Sigmoid colon (tissue), 7 donors: ENCODE measurements around the gene JMJD4. TPM values are rescaled to one million over a fixed set of nuclear protein-coding genes. Genes with fewer than 3 reads are reported as not detected.

Experiments used
- DNase-seq: peaks from one replicate; pipeline ENCODE4 v3.0.0-alpha.2; 2019
- H3K27ac ChIP-seq, 4 donors: fragments of 200-600 bp; sonication (generic); one replicate each; pipeline ENCODE4 v1.5.1; 2016 to 2019; ENCODE audit warnings: mild to moderate bottlenecking in 1 of 4
- H3K27me3 ChIP-seq, 3 donors: fragments of 200-600 bp; sonication (generic); one replicate each; pipeline ENCODE4 v1.5.1; 2019; ENCODE audit warnings: mild to moderate bottlenecking in 1 of 3
- H3K36me3 ChIP-seq, 4 donors: fragments of 200-600 bp; sonication (generic); one replicate each; pipeline ENCODE4 v1.5.1; 2016 to 2019
- H3K4me1 ChIP-seq, 4 donors: fragments of 200-600 bp; sonication (generic); one replicate each; pipeline ENCODE4 v1.5.1; 2017 to 2019
- H3K4me3 ChIP-seq, 4 donors: fragments of 200-600 bp; sonication (generic); one replicate each; pipeline ENCODE4 v1.5.1; 2017 to 2019; ENCODE audit warnings: mild to moderate bottlenecking in 2 of 4, moderate library complexity in 1 of 4
- H3K9me3 ChIP-seq, 4 donors: fragments of 200-600 bp in 3 of 4; sonication (generic) in 3 of 4; one replicate each; pipeline versions ENCODE4 v1.5.1 to v1.6.1; 2013 to 2019
- EP300 ChIP-seq, 4 donors: sonication (generic); formaldehyde crosslinking; IDR thresholded peaks; one replicate each; pipeline ENCODE4 v1.6.1; 2017; ENCODE audit warnings: antibody characterized with exemption in 4 of 4
- POLR2A ChIP-seq, 2 donors: fragments of 450-650 bp; IDR thresholded peaks; one replicate each; pipeline ENCODE4 v1.6.1; 2016; ENCODE audit warnings: antibody characterized with exemption in 2 of 2, mild to moderate bottlenecking in 2 of 2, moderate library complexity in 2 of 2
- POLR2AphosphoS5 ChIP-seq, 4 donors: sonication (generic); formaldehyde crosslinking; IDR thresholded peaks; one replicate each; pipeline ENCODE4 v1.6.1; 2017; ENCODE audit warnings: antibody characterized with exemption in 4 of 4
- WGBS, 2 donors: extraction: QIAGEN DNeasy Blood & Tissue Kit; methylation state at CpG; one replicate each; pipeline ENCODE4 v1.1.7; 2013; 5-methylcytosine and 5-hydroxymethylcytosine counted together
- intact Hi-C: fragments of 100-400 bp; cut with DNase I; formaldehyde crosslinking; loops from one replicate; pipeline ENCODE4 v1.15.1; 2023
- polyA plus RNA-seq, 3 donors: library from polyadenylated mRNA; stranded (reverse); fragments of 200-250 nt; gene quantifications; one replicate each; pipeline ENCODE4 v1.2.3, GENCODE V29; 2013
- total RNA-seq, 4 donors: library from RNA; depleted of rRNA; stranded (reverse); fragments of >200 nt; gene quantifications; one replicate each; pipeline ENCODE4 v1.1.0, GENCODE V29; 2016
- TF ChIP-seq, protein P1 (sequence below), 4 experiments: fragments of 450-650 bp in 3 of 4; fragments of 200-600 bp in 1 of 4; IDR thresholded peaks; one replicate each; pipeline ENCODE4 v1.5.1; 2016 to 2019; ENCODE audit warnings: antibody characterized with exemption in 4 of 4, mild to moderate bottlenecking in 3 of 4, moderate library complexity in 2 of 4
- donor health status: healthy with polysubstance abuse.
- donor health status: Bipolar disorder and iron deficiency.
- donor health status: healthy.

Gene JMJD4
- total and polyA plus RNA-seq, 7 donors = 7.8 to 20.5 (median 13.8) TPM

DNA sequence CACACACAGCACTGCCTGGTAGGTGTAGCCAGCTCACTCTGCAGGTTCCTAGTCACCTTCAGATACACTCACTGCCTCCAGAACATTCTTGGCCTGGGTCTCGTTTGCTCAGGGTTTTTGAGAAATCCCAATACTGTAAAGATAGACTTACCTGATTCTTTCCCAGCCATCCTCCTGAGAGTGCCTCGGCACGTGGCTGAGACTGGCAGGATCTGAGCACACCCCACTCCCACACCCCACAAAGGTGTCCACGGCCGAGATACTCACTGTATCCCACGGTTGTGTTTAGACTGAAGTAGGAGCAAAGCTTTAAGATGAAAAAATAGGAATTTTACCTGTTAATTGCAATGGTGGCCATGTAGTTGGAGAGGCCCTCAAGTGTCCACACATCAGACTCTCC, 33.5 kb upstream of the JMJD4 start:
- H3K4me1 ChIP-seq = peaks cover 0 to 12% (median 7%) of the 10 kb centered on the region in 4 donors
- H3K36me3 ChIP-seq = peaks cover 12 to 34% (median 14%) of the 10 kb centered on the region in 4 donors
- no peak overlapping the region for H3K27ac ChIP-seq
- no peak overlapping the region for H3K4me3 ChIP-seq
- H3K9me3 ChIP-seq = no peaks in the 10 kb centered on the region
- TF ChIP-seq POLR2AphosphoS5 (IDR thresholded peaks at IDR 0.05) (no peak), EP300 (IDR thresholded peaks at IDR 0.05) (no peak), POLR2A (IDR thresholded peaks at IDR 0.05) (no peak)
- TF ChIP-seq, protein P1, sequence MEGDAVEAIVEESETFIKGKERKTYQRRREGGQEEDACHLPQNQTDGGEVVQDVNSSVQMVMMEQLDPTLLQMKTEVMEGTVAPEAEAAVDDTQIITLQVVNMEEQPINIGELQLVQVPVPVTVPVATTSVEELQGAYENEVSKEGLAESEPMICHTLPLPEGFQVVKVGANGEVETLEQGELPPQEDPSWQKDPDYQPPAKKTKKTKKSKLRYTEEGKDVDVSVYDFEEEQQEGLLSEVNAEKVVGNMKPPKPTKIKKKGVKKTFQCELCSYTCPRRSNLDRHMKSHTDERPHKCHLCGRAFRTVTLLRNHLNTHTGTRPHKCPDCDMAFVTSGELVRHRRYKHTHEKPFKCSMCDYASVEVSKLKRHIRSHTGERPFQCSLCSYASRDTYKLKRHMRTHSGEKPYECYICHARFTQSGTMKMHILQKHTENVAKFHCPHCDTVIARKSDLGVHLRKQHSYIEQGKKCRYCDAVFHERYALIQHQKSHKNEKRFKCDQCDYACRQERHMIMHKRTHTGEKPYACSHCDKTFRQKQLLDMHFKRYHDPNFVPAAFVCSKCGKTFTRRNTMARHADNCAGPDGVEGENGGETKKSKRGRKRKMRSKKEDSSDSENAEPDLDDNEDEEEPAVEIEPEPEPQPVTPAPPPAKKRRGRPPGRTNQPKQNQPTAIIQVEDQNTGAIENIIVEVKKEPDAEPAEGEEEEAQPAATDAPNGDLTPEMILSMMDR (IDR thresholded peaks at IDR 0.05) = no peak
- no peaks in the 10 kb centered on the region for H3K27me3 ChIP-seq
- 87 to 93% methylated on average over 6 of the region's 6 CpGs for WGBS, 2 donors
- intact Hi-C loops = no loop called here
- DNase-seq = no peak

DNA sequence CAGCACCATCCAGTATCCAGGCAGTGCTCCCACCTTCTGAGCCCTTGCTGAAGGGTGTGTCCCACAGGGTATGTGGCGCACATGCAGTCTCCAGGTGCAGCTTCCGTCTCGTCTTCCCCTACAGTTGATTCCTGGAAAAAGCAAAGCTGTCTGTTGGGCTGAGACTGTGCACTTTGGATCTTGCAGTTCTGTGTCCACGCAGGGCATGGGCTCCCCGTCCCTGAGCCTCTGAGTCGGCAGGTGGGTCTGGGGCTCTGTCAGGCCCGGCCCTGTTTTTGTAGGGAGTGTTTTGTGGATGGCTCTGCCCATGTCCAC, 33.0 kb upstream of the JMJD4 start:
- intact Hi-C loops = no loop called here

GRCh38 chr1:227767401-227768124, 32.5 kb upstream of the JMJD4 start:
- TF ChIP-seq POLR2A (IDR thresholded peaks at IDR 0.05) = no peak
- no peak for TF ChIP-seq EP300 (IDR thresholded peaks at IDR 0.05)
- TF ChIP-seq POLR2AphosphoS5 (IDR thresholded peaks at IDR 0.05) = no peak
- TF ChIP-seq, protein P1 (IDR thresholded peaks at IDR 0.05) = no peak
- no peak overlapping the region for H3K4me3 ChIP-seq
- WGBS, 2 donors = 84 to 91% methylated on average over 6 of the region's 6 CpGs
- peaks cover 0 to 22% (median 18%) of the 10 kb centered on the region in 4 donors for H3K4me1 ChIP-seq
- H3K36me3 ChIP-seq = peaks cover 12 to 34% (median 14%) of the 10 kb centered on the region in 4 donors
- H3K9me3 ChIP-seq = no peaks in the 10 kb centered on the region
- intact Hi-C loops = no loop called here
- DNase-seq = no peak
- H3K27me3 ChIP-seq = no peaks in the 10 kb centered on the region
- H3K27ac ChIP-seq = no peak overlapping the region

More for the DNA sequence above, 33.0 kb upstream of the JMJD4 start:
- WGBS, 2 donors = 76 to 82% methylated on average over 7 of the region's 7 CpGs
- Histone ChIP-seq H3K27me3 (no peaks in the 10 kb centered on the region), H3K27ac (no peak overlapping the region), H3K4me3 (no peak overlapping the region), H3K9me3 (no peaks in the 10 kb centered on the region), H3K4me1 (peaks cover 0 to 17% (median 13%) of the 10 kb centered on the region in 4 donors), H3K36me3 (peaks cover 12 to 34% (median 14%) of the 10 kb centered on the region in 4 donors)
- DNase-seq = no peak
- no peak for TF ChIP-seq POLR2AphosphoS5 (IDR thresholded peaks at IDR 0.05)
- no peak for TF ChIP-seq EP300 (IDR thresholded peaks at IDR 0.05)
- TF ChIP-seq POLR2A (IDR thresholded peaks at IDR 0.05) = no peak
- TF ChIP-seq, protein P1 (IDR thresholded peaks at IDR 0.05) = no peak

DNA sequence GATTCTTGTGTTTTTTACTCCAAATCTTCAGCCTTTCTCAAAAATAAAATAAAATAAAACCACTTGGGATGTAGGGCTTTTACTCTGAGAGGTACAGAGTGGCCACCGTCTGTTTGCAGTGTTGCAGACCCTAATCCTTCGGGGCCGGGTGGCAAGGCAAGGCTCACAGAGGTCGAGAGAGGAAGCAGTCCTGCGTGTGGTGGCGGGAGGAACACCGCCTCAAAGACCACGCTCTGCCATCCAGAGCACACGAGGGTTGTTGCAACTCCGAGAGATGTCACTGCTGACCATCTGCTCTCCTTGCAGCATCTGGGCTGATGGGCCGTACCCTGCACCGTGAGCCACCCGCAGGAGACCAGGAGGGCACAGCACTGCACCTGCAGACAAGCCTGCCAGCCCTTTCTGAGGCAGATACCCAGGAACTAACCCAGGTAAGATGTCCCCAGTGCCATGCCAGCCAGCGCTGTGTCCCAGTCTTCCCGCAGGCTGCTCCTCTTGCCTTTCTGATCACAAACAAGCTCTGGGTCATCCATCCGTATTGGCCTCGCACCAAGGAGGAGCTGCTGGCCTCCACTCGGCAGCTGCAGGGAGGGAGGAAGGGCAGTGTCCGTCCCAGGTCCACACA, 31.7 kb upstream of the JMJD4 start:
- Histone ChIP-seq H3K4me1 (peaks cover 0 to 30% (median 25%) of the 10 kb centered on the region in 4 donors), H3K4me3 (no peak overlapping the region), H3K27ac (no peak overlapping the region), H3K9me3 (no peaks in the 10 kb centered on the region), H3K36me3 (peaks cover 12 to 33% (median 14%) of the 10 kb centered on the region in 4 donors), H3K27me3 (no peaks in the 10 kb centered on the region)
- DNase-seq = no peak
- TF ChIP-seq POLR2A (IDR thresholded peaks at IDR 0.05) = no peak
- TF ChIP-seq, protein P1 (IDR thresholded peaks at IDR 0.05) = no peak
- TF ChIP-seq EP300 (IDR thresholded peaks at IDR 0.05) = no peak
- TF ChIP-seq POLR2AphosphoS5 (IDR thresholded peaks at IDR 0.05) = no peak
- WGBS, 2 donors = 63 to 84% methylated on average over 19 of the region's 19 CpGs
- intact Hi-C loops = no loop called here
